H1 (cell line): Measurements from ENCODE around the gene PLEKHA5. TPM values are rescaled to one million over a fixed set of nuclear protein-coding genes. Genes with fewer than 3 reads are reported as not detected.

Experiments used
- CTCF ChIA-PET: fragments of 300-600 bp; sonication (Branson Sonifier 250); formaldehyde crosslinking; loops from one replicate; lab custom pipeline; 2021; ENCODE audit not compliant: partially characterized antibody; lab: Charles Lee
- POLR2A ChIA-PET: fragments of 300-600 bp; sonication (Branson Sonifier 250); formaldehyde crosslinking; loops from one replicate; lab custom pipeline; 2021; ENCODE audit warnings: inconsistent platforms; ENCODE audit not compliant: partially characterized antibody; lab: Charles Lee
- DNase-seq, 2 experiments: peaks; one replicate each; pipeline versions ENCODE4 v3.0.0 to v3.0.0-alpha.2; 2010 to 2022; ENCODE audit warnings: low spot score in 2 of 2, low read depth in 1 of 2, mixed read lengths in 1 of 2
- FAIRE-seq: peaks from 2 replicates; lab custom pipeline; 2011; peaks lifted over from hg19 to GRCh38; lab: Jason Lieb, UNC
- H2AFZ ChIP-seq: 2 replicates; pipeline ENCODE4 v1.8.1; 2012; ENCODE audit warnings: low read length, inconsistent platforms
- H2AK5ac ChIP-seq: 2 replicates; pipeline ENCODE4 v1.6.1; 2013; ENCODE audit warnings: low read depth, low read length
- H2BK120ac ChIP-seq: replicated peaks from 2 replicates; pipeline ENCODE3; 2013; ENCODE audit warnings: low read depth, low read length, inconsistent platforms
- H2BK12ac ChIP-seq: 2 replicates; pipeline ENCODE4 v1.6.1; 2013; ENCODE audit warnings: low read depth, low read length
- H2BK15ac ChIP-seq: 2 replicates; pipeline ENCODE4 v1.6.1; 2013; ENCODE audit warnings: low read length
- H2BK20ac ChIP-seq: 2 replicates; pipeline ENCODE4 v1.6.1; 2013; ENCODE audit warnings: low read length
- H2BK5ac ChIP-seq: 2 replicates; pipeline ENCODE4 v1.6.1; 2013; ENCODE audit warnings: low read depth, low read length
- H3K14ac ChIP-seq: 2 replicates; pipeline ENCODE4 v1.6.1; 2013; ENCODE audit warnings: inconsistent platforms; ENCODE audit not compliant: insufficient read length
- H3K18ac ChIP-seq: 2 replicates; pipeline ENCODE4 v1.6.1; 2013; ENCODE audit warnings: low read length; ENCODE audit errors: extremely low read depth
- H3K23ac ChIP-seq: 2 replicates; pipeline ENCODE4 v1.6.1; 2013; ENCODE audit warnings: inconsistent platforms; ENCODE audit not compliant: insufficient read length
- H3K23me2 ChIP-seq: 2 replicates; pipeline ENCODE4 v1.6.1; 2013; ENCODE audit warnings: low read depth, low read length
- H3K27ac ChIP-seq: 2 replicates; pipeline ENCODE4 v1.6.1; 2011; ENCODE audit warnings: low read depth, low read length, inconsistent platforms
- H3K27me3 ChIP-seq, 4 experiments: replicated peaks in 1 of 4; 1 replicate in 1 of 4; 2 replicates in 3 of 4; pipeline versions ENCODE4 v1.6.1 to v1.8.1; 2011 to 2013; ENCODE audit warnings: low read length in 3 of 4, mild to moderate bottlenecking in 3 of 4, inconsistent platforms in 2 of 4, mixed read lengths in 2 of 4, moderate library complexity in 1 of 4; ENCODE audit not compliant: control insufficient read depth in 3 of 4, insufficient read depth in 3 of 4; ENCODE audit errors: extremely low read depth in 1 of 4
- H3K36me3 ChIP-seq, 4 experiments: 2 replicates each; pipeline versions ENCODE4 v1.6.1 to v1.8.1; 2011 to 2013; ENCODE audit warnings: mild to moderate bottlenecking in 4 of 4, low read length in 3 of 4, moderate library complexity in 2 of 4, control low read depth in 1 of 4, inconsistent platforms in 1 of 4; ENCODE audit not compliant: insufficient read depth in 4 of 4, control insufficient read depth in 2 of 4
- H3K4ac ChIP-seq: replicated peaks from 2 replicates; pipeline ENCODE3; 2013; ENCODE audit warnings: low read length, low read depth, mixed read lengths, inconsistent platforms; ENCODE audit not compliant: insufficient read length
- H3K4me1 ChIP-seq, 4 experiments: replicated peaks in 1 of 4; 1 replicate in 1 of 4; 2 replicates in 3 of 4; pipeline versions ENCODE4 v1.6.1 to v1.8.1; 2011 to 2013; ENCODE audit warnings: low read length in 3 of 4, inconsistent platforms in 2 of 4, mixed read lengths in 1 of 4; ENCODE audit not compliant: insufficient read depth in 4 of 4, control insufficient read depth in 3 of 4
- H3K4me2 ChIP-seq, 2 experiments: 2 replicates each; pipeline versions ENCODE4 v1.6.1 to v1.8.1; 2011 to 2013; ENCODE audit warnings: low read depth in 2 of 2, low read length in 2 of 2, control low read depth in 1 of 2, inconsistent platforms in 1 of 2, mild to moderate bottlenecking in 1 of 2; ENCODE audit not compliant: insufficient read depth in 1 of 2
- H3K4me3 ChIP-seq, 4 experiments: fragments of 200-600, 300-600 bp in 1 of 4; sonication (generic), shearing (Covaris generic), sonication (Bioruptor Twin) in 1 of 4; 2 replicates each; pipeline versions ENCODE4 v1.5.1 to v1.8.1; 2011 to 2016; ENCODE audit warnings: low read length in 4 of 4, low read depth in 3 of 4, control low read depth in 2 of 4, inconsistent platforms in 2 of 4, mild to moderate bottlenecking in 2 of 4, mixed read lengths in 1 of 4, moderate library complexity in 1 of 4; ENCODE audit not compliant: insufficient read depth in 2 of 4; ENCODE audit errors: extremely low read depth in 1 of 4
- H3K56ac ChIP-seq: replicated peaks from 2 replicates; pipeline ENCODE3; 2013; ENCODE audit warnings: low read depth, mild to moderate bottlenecking, mixed read lengths, low read length, inconsistent platforms; ENCODE audit not compliant: insufficient read length
- H3K79me1 ChIP-seq: 2 replicates; pipeline ENCODE4 v1.6.1; 2013; ENCODE audit warnings: low read depth, low read length, control low read depth
- H3K79me2 ChIP-seq, 2 experiments: 2 replicates each; pipeline versions ENCODE4 v1.6.1 to v1.8.1; 2012 to 2013; ENCODE audit warnings: low read length in 2 of 2, mild to moderate bottlenecking in 2 of 2, inconsistent platforms in 1 of 2; ENCODE audit not compliant: insufficient read depth in 2 of 2, control insufficient read depth in 1 of 2
- H3K9ac ChIP-seq, 4 experiments: replicated peaks in 1 of 4; 1 replicate in 1 of 4; 2 replicates in 3 of 4; pipeline versions ENCODE4 v1.6.1 to v1.8.1; 2011 to 2013; ENCODE audit warnings: low read depth in 3 of 4, low read length in 3 of 4, control low read depth in 2 of 4, mild to moderate bottlenecking in 2 of 4, moderate library complexity in 2 of 4, inconsistent platforms in 1 of 4; ENCODE audit errors: extremely low read depth in 1 of 4
- H3K9me3 ChIP-seq, 2 experiments: 2 replicates each; pipeline versions ENCODE4 v1.6.1 to v1.8.1; 2012 to 2013; ENCODE audit warnings: mild to moderate bottlenecking in 2 of 2, moderate library complexity in 2 of 2, control low read depth in 1 of 2, inconsistent platforms in 1 of 2, low read depth in 1 of 2, low read length in 1 of 2, mixed read lengths in 1 of 2; ENCODE audit not compliant: insufficient read depth in 2 of 2
- H4K20me1 ChIP-seq, 2 experiments: replicated peaks in 1 of 2; 2 replicates each; pipeline versions ENCODE3 to v1.8.1; 2011 to 2013; ENCODE audit warnings: inconsistent platforms in 2 of 2, low read length in 2 of 2, mild to moderate bottlenecking in 1 of 2; ENCODE audit not compliant: insufficient read depth in 2 of 2, control insufficient read depth in 1 of 2
- H4K5ac ChIP-seq: 2 replicates; pipeline ENCODE4 v1.6.1; 2013; ENCODE audit warnings: low read length, low read depth, mixed read lengths, inconsistent platforms; ENCODE audit not compliant: insufficient read length
- H4K8ac ChIP-seq: 2 replicates; pipeline ENCODE4 v1.8.0; 2013; ENCODE audit warnings: mild to moderate bottlenecking, moderate library complexity, low read length, inconsistent platforms; ENCODE audit not compliant: insufficient read depth; ENCODE audit errors: extremely low read depth
- H4K91ac ChIP-seq: replicated peaks from 2 replicates; pipeline ENCODE3; 2013; ENCODE audit warnings: low read length, mixed read lengths, inconsistent platforms; ENCODE audit not compliant: insufficient read length
- ASH2L ChIP-seq: fragments of 200-600, 300-600 bp; sonication (generic); IDR thresholded peaks from one replicate; pipeline ENCODE4 v1.7.1; 2017; ENCODE audit warnings: low read length
- BACH1 ChIP-seq: IDR thresholded peaks from 2 replicates; pipeline ENCODE4 v1.6.1; 2012; ENCODE audit warnings: low read length, improper control_type of control experiment
- BRCA1 ChIP-seq: IDR thresholded peaks from 2 replicates; pipeline ENCODE4 v1.6.1; 2012; ENCODE audit warnings: low read depth, low read length, improper control_type of control experiment
- EZH2 ChIP-seq: fragments of 200-600 bp; sonication (generic); IDR thresholded peaks from 2 replicates; pipeline ENCODE4 v1.7.1; 2012; ENCODE audit warnings: low read depth, mild to moderate bottlenecking, moderate library complexity, low read length, inconsistent platforms; ENCODE audit not compliant: severe bottlenecking
- KDM1A ChIP-seq: fragments of 200-600, 300-600 bp; sonication (generic); IDR thresholded peaks from 2 replicates; pipeline ENCODE4 v1.7.1; 2016; ENCODE audit warnings: mild to moderate bottlenecking, low read length, borderline replicate concordance
- MAFK ChIP-seq: IDR thresholded peaks from 2 replicates; pipeline ENCODE4 v1.6.1; 2012; ENCODE audit warnings: low read depth, mild to moderate bottlenecking, improper control_type of control experiment, low read length
- NRF1 ChIP-seq: IDR thresholded peaks from 2 replicates; pipeline ENCODE4 v1.6.1; 2011; ENCODE audit warnings: mild to moderate bottlenecking, low read depth, low read length, improper control_type of control experiment
- POLR2AphosphoS5 ChIP-seq: IDR thresholded peaks from 2 replicates; pipeline ENCODE4 v1.6.1; 2011; ENCODE audit warnings: low read depth, low read length
- POU5F1 ChIP-seq: IDR thresholded peaks from 2 replicates; pipeline ENCODE4 v1.6.1; 2011; ENCODE audit warnings: low read depth, mild to moderate bottlenecking, low read length, moderate library complexity
- SIN3A ChIP-seq, 2 experiments: IDR thresholded peaks in 1 of 2; conservative IDR thresholded peaks in 1 of 2; 2 replicates each; pipeline ENCODE4 v1.6.1; 2011 to 2012; ENCODE audit warnings: low read length in 2 of 2, improper control_type of control experiment in 1 of 2, low read depth in 1 of 2, mild to moderate bottlenecking in 1 of 2
- SP1 ChIP-seq: IDR thresholded peaks from 2 replicates; pipeline ENCODE4 v1.6.1; 2011; ENCODE audit warnings: low read depth, low read length
- SP4 ChIP-seq: IDR thresholded peaks from 2 replicates; pipeline ENCODE4 v1.6.1; 2012; ENCODE audit warnings: low read length, inconsistent platforms
- TAF7 ChIP-seq: optimal IDR thresholded peaks from 2 replicates; pipeline ENCODE3; 2011; ENCODE audit warnings: low read depth, mild to moderate bottlenecking, inconsistent platforms, low read length, moderate library complexity, borderline replicate concordance
- TBP ChIP-seq: IDR thresholded peaks from 2 replicates; pipeline ENCODE4 v1.6.1; 2011; ENCODE audit warnings: low read depth, low read length, improper control_type of control experiment
- ZNF274 ChIP-seq: IDR thresholded peaks from 2 replicates; pipeline ENCODE4 v1.7.0; 2012; ENCODE audit warnings: low read length, borderline replicate concordance; ENCODE audit errors: extremely low read depth
- WGBS, 2 experiments: shearing (Covaris generic) in 1 of 2; methylation state at CpG; one replicate each; pipeline versions ENCODE4 v1.1.6 to v1.1.7; 2013 to 2015; ENCODE audit warnings: low lambda C conversion rate in 2 of 2, mixed read lengths in 2 of 2, inconsistent platforms in 1 of 2, low coverage in 1 of 2, missing lambda C conversion rate in 1 of 2; ENCODE audit not compliant: insufficient replicate concordance in 2 of 2, insufficient coverage in 1 of 2, insufficient read length in 1 of 2; ENCODE audit errors: extremely low coverage in 1 of 2, missing lambda C conversion rate in 1 of 2; 5-methylcytosine and 5-hydroxymethylcytosine counted together
- polyA plus RNA-seq, 7 experiments: library from polyadenylated mRNA; depleted of rRNA in 3 of 7; stranded (reverse) in 5 of 7; unstranded in 2 of 7; fragments of >200 nt in 5 of 7; fragments of 200-250 nt in 2 of 7; gene quantifications; 1 replicate in 5 of 7; 2 replicates in 1 of 7; 4 replicates in 1 of 7; pipeline versions ENCODE4 v1.2.1 to v1.2.3, GENCODE V29; 2011 to 2013; ENCODE audit warnings: missing spikeins in 2 of 7, mixed read lengths in 2 of 7
- total RNA-seq: library from RNA; stranded (reverse); fragmentation: NEBNext Ultra II Directional; extraction: Animal tissue kit (Norgen Biotek cat#: 25700); gene quantifications from 2 replicates; pipeline ENCODE4 v1.2.1, GENCODE V29; 2021

The PLEKHA5 gene
- total and polyA plus RNA-seq, 2 of the 8 experiments (the other 6 are each of a cell fraction or from before 2014, with no cell fraction given), result 17.2 to 66.1 TPM

DNA sequence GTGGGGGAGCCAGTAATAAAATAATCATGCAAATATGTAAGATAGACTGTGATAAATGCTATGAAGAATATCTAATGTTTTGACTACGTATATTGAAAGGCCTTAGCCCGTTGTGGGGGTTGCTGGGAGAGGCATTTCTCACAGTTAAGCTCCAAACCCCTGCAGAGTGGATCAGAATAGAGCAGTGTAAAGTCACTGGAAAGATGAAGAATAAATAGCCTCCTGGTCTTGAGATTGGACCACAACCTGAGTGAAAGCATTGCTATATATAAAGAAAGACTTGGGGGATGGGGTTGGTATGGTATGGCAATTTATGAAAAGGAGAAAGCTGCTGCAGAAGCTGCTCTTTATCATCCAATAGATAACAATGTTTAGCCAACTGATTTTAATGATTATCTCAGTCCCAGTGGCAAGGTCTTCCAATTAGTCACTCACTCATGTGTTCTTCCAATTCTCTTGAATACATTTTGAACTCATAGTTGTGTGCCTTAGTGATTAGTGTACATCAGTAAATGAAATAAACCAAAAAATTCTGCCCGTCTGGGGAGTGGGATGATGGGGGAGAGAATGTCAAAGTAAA is 10.2 kb downstream of the PLEKHA5 start:
- H3K27ac ChIP-seq, result no peak overlapping the region
- peaks cover 0 to 8% (median 6%) of the 10 kb centered on the region in 4 experiments; a peak in 4 of 7 replicates for H3K4me1 ChIP-seq
- no peak overlapping the region for H4K91ac ChIP-seq
- no peaks in the 10 kb centered on the region for H3K9me3 ChIP-seq
- H2BK15ac ChIP-seq, result no peak overlapping the region
- DNase-seq (no peak), FAIRE-seq (no peak)
- H3K23ac ChIP-seq, result no peak overlapping the region
- no peak overlapping the region for H4K8ac ChIP-seq
- no peak overlapping the region for H3K4me2 ChIP-seq
- no peak overlapping the region for H3K4me3 ChIP-seq
- H2BK20ac ChIP-seq, result no peak overlapping the region
- H3K79me1 ChIP-seq, result peaks cover 11% of the 10 kb centered on the region
- no peak overlapping the region for H4K5ac ChIP-seq
- H3K18ac ChIP-seq, result no peak overlapping the region
- no peak overlapping the region for H2BK5ac ChIP-seq
- peaks cover 21 to 97% of the 10 kb centered on the region in 2 experiments for H3K79me2 ChIP-seq
- H3K9ac ChIP-seq, result no peak overlapping the region
- H3K27me3 ChIP-seq, result no peaks in the 10 kb centered on the region
- 86% methylated on average over 3 of the region's 3 CpGs; no CpG with 5 or more reads in 1 of the 2 experiments for WGBS, 2 experiments
- no peak overlapping the region for H3K4ac ChIP-seq
- no peak overlapping the region for H3K14ac ChIP-seq
- H2BK12ac ChIP-seq, result no peak overlapping the region
- no peak overlapping the region for H3K56ac ChIP-seq
- CTCF ChIA-PET, result interaction anchor here (0.7 kb wide), 1 partner anchor 10 kb away, joined by 4 read pairs; no protein-coding TSS in a partner anchor
- H2AFZ ChIP-seq, result no peak overlapping the region
- no peaks in the 10 kb centered on the region for H3K23me2 ChIP-seq
- POLR2A ChIA-PET, result interaction anchor here (0.6 to 1.3 kb wide), 7 partner anchors 9 to 302 kb away, joined by 3 to 5 read pairs (median 3); partner anchors contain the start of gene PLEKHA5
- peaks cover 10 to 22% of the 10 kb centered on the region in 2 experiments for H4K20me1 ChIP-seq
- H2BK120ac ChIP-seq, result no peak overlapping the region
- H2AK5ac ChIP-seq, result no peak overlapping the region
- peaks cover 0 to 57% (median 3%) of the 10 kb centered on the region in 4 experiments; a peak in 6 of 8 replicates for H3K36me3 ChIP-seq
- TF ChIP-seq TBP (no peak), ASH2L (no peak), TAF7 (no peak), SP4 (no peak), POLR2AphosphoS5 (no peak), EZH2 (no peak), SP1 (no peak), NRF1 (no peak), ZNF274 (no peak), MAFK (no peak), SIN3A (conservative IDR thresholded peaks at IDR 0.05 in 1 of 2, IDR thresholded peaks at IDR 0.05 in 1 of 2; ENCODE audit: low read depth in 1 of 2, low read length in 2 of 2) (no peak), KDM1A (no peak), POU5F1 (no peak), BRCA1 (no peak), BACH1 (no peak)
